Measurements from ENCODE around the gene MRPL37. TPM values are rescaled to one million over a fixed set of nuclear protein-coding genes. Genes with fewer than 3 reads are reported as not detected.

Gene MRPL37
- total and polyA plus RNA-seq, 2 of the 8 experiments (the other 6 are each of a cell fraction or from before 2014, with no cell fraction given): 45.5 to 126 TPM

GRCh38 chr1:54225378-54225777 is 25.4 kb downstream of the MRPL37 start:
- Histone ChIP-seq H3K9ac (replicated peaks in 1 of 4; ENCODE audit: extremely low read depth in 1 of 4, low read depth in 3 of 4, low read length in 3 of 4) (no peak overlapping the region), H2BK120ac (replicated peaks; ENCODE audit: low read depth, low read length) (no peak overlapping the region), H4K8ac (ENCODE audit: extremely low read depth, insufficient read depth, low read length) (no peak overlapping the region), H3K14ac (ENCODE audit: insufficient read length) (no peak overlapping the region), H3K4me2 (ENCODE audit: insufficient read depth in 1 of 2, low read depth in 2 of 2, low read length in 2 of 2) (no peak overlapping the region), H4K91ac (replicated peaks; ENCODE audit: insufficient read length, low read length) (no peak overlapping the region), H3K23me2 (ENCODE audit: low read depth, low read length) (no peaks in the 10 kb centered on the region), H2BK20ac (ENCODE audit: low read length) (no peak overlapping the region), H2BK5ac (ENCODE audit: low read depth, low read length) (no peak overlapping the region), H4K5ac (ENCODE audit: insufficient read length, low read depth, low read length) (no peak overlapping the region), H3K79me1 (ENCODE audit: low read depth, low read length) (peaks cover 3% of the 10 kb centered on the region; the same call in 1 of the 2 replicates), H3K18ac (ENCODE audit: extremely low read depth, low read length) (no peak overlapping the region), H2AK5ac (ENCODE audit: low read depth, low read length) (no peak overlapping the region), H3K27ac (ENCODE audit: low read depth, low read length) (no peak overlapping the region), H3K23ac (ENCODE audit: insufficient read length) (no peak overlapping the region), H3K9me3 (ENCODE audit: insufficient read depth in 2 of 2, low read depth in 1 of 2, low read length in 1 of 2) (no peaks in the 10 kb centered on the region), H2BK15ac (ENCODE audit: low read length) (no peak overlapping the region), H3K36me3 (ENCODE audit: control insufficient read depth in 2 of 4, insufficient read depth in 4 of 4, low read length in 3 of 4) (peaks cover 0 to 3% (median 0%) of the 10 kb centered on the region in 4 experiments; a peak in 1 of 8 replicates), H2AFZ (ENCODE audit: low read length) (no peak overlapping the region), H3K27me3 (replicated peaks in 1 of 4; ENCODE audit: control insufficient read depth in 3 of 4, extremely low read depth in 1 of 4, insufficient read depth in 3 of 4, low read length in 3 of 4) (no peaks in the 10 kb centered on the region), H2BK12ac (ENCODE audit: low read depth, low read length) (no peak overlapping the region), H3K4me3 (ENCODE audit: extremely low read depth in 1 of 4, insufficient read depth in 2 of 4, low read depth in 3 of 4, low read length in 4 of 4) (no peak overlapping the region), H3K56ac (replicated peaks; ENCODE audit: insufficient read length, low read depth, low read length) (no peak overlapping the region), H3K4me1 (replicated peaks in 1 of 4; ENCODE audit: control insufficient read depth in 3 of 4, insufficient read depth in 4 of 4, low read length in 3 of 4) (peaks cover 0 to 10% (median 6%) of the 10 kb centered on the region in 4 experiments; a peak in 4 of 7 replicates), H3K4ac (replicated peaks; ENCODE audit: insufficient read length, low read depth, low read length) (no peak overlapping the region), H3K79me2 (ENCODE audit: control insufficient read depth in 1 of 2, insufficient read depth in 2 of 2, low read length in 2 of 2) (no peaks in the 10 kb centered on the region), H4K20me1 (replicated peaks in 1 of 2; ENCODE audit: control insufficient read depth in 1 of 2, insufficient read depth in 2 of 2, low read length in 2 of 2) (peaks cover 0 to 11% of the 10 kb centered on the region in 2 experiments)
- WGBS, 2 experiments (ENCODE audit: extremely low coverage in 1 of 2, insufficient coverage in 1 of 2, insufficient read length in 1 of 2, insufficient replicate concordance in 2 of 2, low coverage in 1 of 2, low lambda C conversion rate in 2 of 2, missing lambda C conversion rate in 1 of 2): 84 to 100% methylated on average over 2 to 6 of the region's 6 CpGs
- ChIA-PET CTCF (ENCODE audit: partially characterized antibody) (no interaction called here), POLR2A (ENCODE audit: partially characterized antibody) (interaction anchor here (1.1 to 5.3 kb wide), 2 partner anchors 11 to 24 kb away, joined by 3 to 20 read pairs; partner anchors contain the start of genes CYB5RL and MRPL37)
- TF ChIP-seq TAF1 (IDR thresholded peaks at IDR 0.05; ENCODE audit: low read depth, low read length): no peak
- no peak for TF ChIP-seq JUN (IDR thresholded peaks at IDR 0.05; ENCODE audit: low read depth, low read length)
- no peak for TF ChIP-seq ATF2 (IDR thresholded peaks at IDR 0.05; ENCODE audit: low read length)
- no peak for TF ChIP-seq ATF3 (IDR thresholded peaks at IDR 0.05; ENCODE audit: insufficient read depth, low read depth, low read length)
- TF ChIP-seq CHD2 (IDR thresholded peaks at IDR 0.05; ENCODE audit: low read length): no peak
- no peak for DNase-seq (ENCODE audit: low read depth in 1 of 2, low spot score in 2 of 2)
- no peak for FAIRE-seq

All from H1 (cell line).